ENCODE data around the gene DLG5. TPM values are rescaled to one million over a fixed set of nuclear protein-coding genes. Genes with fewer than 3 reads are reported as not detected.

Gene DLG5
- total RNA-seq, 1 donor from 2014 or later = 32.9 TPM

GRCh38 chr10:77845451-77845850 is 81.1 kb downstream of the DLG5 start:
- Histone ChIP-seq H3K4me3 (no peak overlapping the region), H3K27ac (no peak overlapping the region), H3K36me3 (peaks cover 16 to 42% of the 10 kb centered on the region in 2 donors), H3K27me3 (no peaks in the 10 kb centered on the region), H3K4me1 (peaks cover 0 to 8% of the 10 kb centered on the region in 2 donors), H3K9me3 (no peaks in the 10 kb centered on the region)
- DNase-seq (ENCODE audit: low spot score in 2 of 2) = no peak
- no peak for TF ChIP-seq CTCF (IDR thresholded peaks at IDR 0.05)
- intact Hi-C loops (cut with DNase I) = no loop called here

GRCh38 chr10:77844713-77845445 is 81.7 kb downstream of the DLG5 start:
- DNase-seq (ENCODE audit: low spot score in 2 of 2) = no peak
- Histone ChIP-seq H3K27me3 (no peaks in the 10 kb centered on the region), H3K27ac (no peak overlapping the region), H3K9me3 (no peaks in the 10 kb centered on the region), H3K4me3 (no peak overlapping the region), H3K36me3 (peaks cover 22 to 37% of the 10 kb centered on the region in 2 donors), H3K4me1 (peaks cover 0 to 8% of the 10 kb centered on the region in 2 donors)
- no peak for TF ChIP-seq CTCF (IDR thresholded peaks at IDR 0.05)
- intact Hi-C loops (cut with DNase I) = no loop called here

GRCh38 chr10:77844177-77844576 is 82.4 kb downstream of the DLG5 start:
- no peak overlapping the region for H3K27ac ChIP-seq
- no peak for TF ChIP-seq CTCF (IDR thresholded peaks at IDR 0.05)
- intact Hi-C loops (cut with DNase I) = no loop called here
- no peaks in the 10 kb centered on the region for H3K9me3 ChIP-seq
- no peak overlapping the region for H3K4me3 ChIP-seq
- peaks cover 0 to 8% of the 10 kb centered on the region in 2 donors for H3K4me1 ChIP-seq
- H3K36me3 ChIP-seq = peaks cover 23 to 40% of the 10 kb centered on the region in 2 donors
- DNase-seq (ENCODE audit: low spot score in 2 of 2) = no peak
- no peaks in the 10 kb centered on the region for H3K27me3 ChIP-seq

GRCh38 chr10:77843264-77843663 is 83.3 kb downstream of the DLG5 start:
- no peak overlapping the region for H3K27ac ChIP-seq
- no peaks in the 10 kb centered on the region for H3K27me3 ChIP-seq
- no peak for DNase-seq (ENCODE audit: low spot score in 2 of 2)
- TF ChIP-seq CTCF (IDR thresholded peaks at IDR 0.05) = no peak
- no peak overlapping the region for H3K4me3 ChIP-seq
- intact Hi-C loops (cut with DNase I) = no loop called here
- H3K9me3 ChIP-seq = no peaks in the 10 kb centered on the region
- H3K36me3 ChIP-seq = peaks cover 29 to 49% of the 10 kb centered on the region in 2 donors
- peaks cover 0 to 8% of the 10 kb centered on the region in 2 donors for H3K4me1 ChIP-seq

DNA sequence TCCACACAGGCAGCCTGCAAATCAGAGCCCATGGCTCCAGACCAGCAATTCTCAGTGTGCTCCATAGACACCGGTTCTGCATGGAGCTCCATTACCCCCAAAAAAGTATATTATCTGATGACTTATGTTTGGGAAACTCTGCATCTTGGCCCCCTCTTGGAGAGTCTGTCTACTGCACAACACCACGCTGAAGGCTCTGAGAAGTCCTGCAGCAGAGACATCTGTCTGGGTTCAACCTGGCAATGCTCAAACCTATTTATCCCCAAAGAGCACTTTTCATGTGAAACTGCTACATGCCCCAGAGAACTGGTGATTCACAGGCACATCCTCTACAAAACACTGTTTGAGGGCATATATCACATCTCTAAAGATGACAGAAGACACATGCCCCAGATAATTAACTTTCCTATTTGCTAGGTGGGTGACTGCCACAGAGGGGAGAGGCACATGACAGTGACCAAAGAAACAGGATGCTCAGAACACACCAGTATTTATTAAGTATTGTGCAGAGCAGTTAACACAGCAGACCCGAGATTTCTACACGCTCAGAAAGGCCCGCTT is 83.8 kb downstream of the DLG5 start:
- no peaks in the 10 kb centered on the region for H3K9me3 ChIP-seq
- H3K27me3 ChIP-seq = no peaks in the 10 kb centered on the region
- peaks cover 0 to 8% of the 10 kb centered on the region in 2 donors for H3K4me1 ChIP-seq
- no peak for TF ChIP-seq CTCF (IDR thresholded peaks at IDR 0.05)
- H3K36me3 ChIP-seq = peaks cover 35 to 54% of the 10 kb centered on the region in 2 donors
- H3K4me3 ChIP-seq = no peak overlapping the region
- no peak for DNase-seq (ENCODE audit: low spot score in 2 of 2)
- intact Hi-C loops (cut with DNase I) = no loop called here
- H3K27ac ChIP-seq = no peak overlapping the region
